ENCODE data around the gene GRID2. TPM values are rescaled to one million over a fixed set of nuclear protein-coding genes. Genes with fewer than 3 reads are reported as not detected.
A peak's percentile ranks its signal among the peaks of the same experiment; 100 is the strongest.
"Not testable (repeated sequence)": the region's sequence is repeated elsewhere in the genome, so short reads cannot be mapped to it uniquely, and the experiment has no call there.

Gene GRID2
- total RNA-seq, 4 donors from 2014 or later, result not detected

DNA sequence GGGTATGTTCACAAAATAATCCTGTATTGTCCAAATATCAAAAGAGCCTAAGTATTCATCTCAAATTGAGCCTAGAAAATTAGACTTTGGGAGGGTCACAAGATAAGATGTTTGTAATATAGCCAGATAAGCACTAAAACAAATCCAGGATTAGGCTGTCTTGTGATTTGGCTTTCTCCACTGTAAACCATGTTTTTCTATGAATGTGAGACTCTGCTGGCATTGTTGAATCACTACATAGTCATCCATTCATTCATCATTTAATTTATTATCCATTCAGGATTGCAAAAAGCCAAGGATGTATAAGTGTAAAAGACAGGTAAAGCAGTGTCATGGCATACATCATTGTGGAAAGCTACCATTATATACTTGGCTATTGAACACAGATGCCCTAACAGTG, 148.0 kb downstream of the GRID2 start:
- ATAC-seq (ENCODE audit: low FRiP score) (peak; percentile 66), DNase-seq (ENCODE audit: low spot score) (no peak)
- TF ChIP-seq, protein P1, sequence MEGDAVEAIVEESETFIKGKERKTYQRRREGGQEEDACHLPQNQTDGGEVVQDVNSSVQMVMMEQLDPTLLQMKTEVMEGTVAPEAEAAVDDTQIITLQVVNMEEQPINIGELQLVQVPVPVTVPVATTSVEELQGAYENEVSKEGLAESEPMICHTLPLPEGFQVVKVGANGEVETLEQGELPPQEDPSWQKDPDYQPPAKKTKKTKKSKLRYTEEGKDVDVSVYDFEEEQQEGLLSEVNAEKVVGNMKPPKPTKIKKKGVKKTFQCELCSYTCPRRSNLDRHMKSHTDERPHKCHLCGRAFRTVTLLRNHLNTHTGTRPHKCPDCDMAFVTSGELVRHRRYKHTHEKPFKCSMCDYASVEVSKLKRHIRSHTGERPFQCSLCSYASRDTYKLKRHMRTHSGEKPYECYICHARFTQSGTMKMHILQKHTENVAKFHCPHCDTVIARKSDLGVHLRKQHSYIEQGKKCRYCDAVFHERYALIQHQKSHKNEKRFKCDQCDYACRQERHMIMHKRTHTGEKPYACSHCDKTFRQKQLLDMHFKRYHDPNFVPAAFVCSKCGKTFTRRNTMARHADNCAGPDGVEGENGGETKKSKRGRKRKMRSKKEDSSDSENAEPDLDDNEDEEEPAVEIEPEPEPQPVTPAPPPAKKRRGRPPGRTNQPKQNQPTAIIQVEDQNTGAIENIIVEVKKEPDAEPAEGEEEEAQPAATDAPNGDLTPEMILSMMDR (IDR thresholded peaks at IDR 0.05), result no peak

GRCh38 chr4:92452383-92452782, 148.6 kb downstream of the GRID2 start:
- DNase-seq (ENCODE audit: low spot score); ATAC-seq (ENCODE audit: low FRiP score): not testable (repeated sequence)

DNA sequence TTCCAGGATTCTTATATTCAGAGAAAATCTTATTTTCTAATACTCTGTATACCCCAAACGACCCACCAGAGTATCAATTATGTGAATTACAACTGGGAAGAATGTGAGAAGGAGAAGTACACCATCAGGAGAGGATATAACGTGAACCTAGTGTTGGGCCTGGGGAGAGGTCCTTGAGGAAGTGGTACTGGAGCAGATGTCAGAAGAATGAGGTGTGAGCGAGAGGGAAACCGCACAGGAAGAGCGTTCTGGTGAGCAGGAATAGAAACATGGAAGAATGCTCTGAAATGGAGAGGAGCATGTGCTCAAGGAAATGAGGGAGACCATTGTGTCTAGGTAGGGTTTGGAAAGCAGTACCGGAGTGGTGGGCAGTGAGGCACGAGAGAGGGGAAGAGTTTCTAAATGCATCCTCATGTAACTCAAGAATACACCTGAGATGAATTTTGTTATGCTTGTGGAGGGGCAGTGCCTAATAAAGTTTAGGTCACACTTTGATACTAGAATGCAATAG, 151.6 kb downstream of the GRID2 start:
- ATAC-seq (ENCODE audit: low FRiP score), result no peak
- TF ChIP-seq, protein P1 (IDR thresholded peaks at IDR 0.05), result no peak

DNA sequence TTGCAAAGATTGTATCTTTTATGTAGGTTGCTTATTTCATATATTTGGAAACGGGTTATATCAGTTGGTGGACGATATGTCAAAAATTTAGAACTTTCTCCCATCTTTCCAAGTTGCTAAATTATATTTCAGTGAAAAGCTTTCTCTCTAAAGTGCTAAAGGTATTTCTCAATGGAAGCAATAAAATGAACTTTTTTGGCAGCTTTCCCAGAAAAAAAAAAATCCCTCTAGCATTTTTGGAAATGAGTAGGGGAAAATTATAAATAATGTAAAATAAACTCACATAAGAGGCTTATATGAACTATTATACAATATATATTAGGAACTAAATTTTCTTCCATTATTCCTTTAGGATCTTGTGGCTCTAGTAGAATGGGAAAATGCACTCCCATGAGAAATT, 152.2 kb downstream of the GRID2 start:
- TF ChIP-seq, protein P1 (IDR thresholded peaks at IDR 0.05), result no peak
- ATAC-seq (ENCODE audit: low FRiP score) (no peak), DNase-seq (ENCODE audit: low spot score) (no peak)

More for the DNA sequence above, 151.6 kb downstream of the GRID2 start:
- no peak for DNase-seq (ENCODE audit: low spot score)

- ATAC-seq (ENCODE audit: low FRiP score), result no peak
- DNase-seq (ENCODE audit: low spot score), result no peak
- TF ChIP-seq, protein P1 (IDR thresholded peaks at IDR 0.05), result no peak
Measured at GRCh38 chr4:92461732-92462131, 158.0 kb downstream of the GRID2 start.

DNA sequence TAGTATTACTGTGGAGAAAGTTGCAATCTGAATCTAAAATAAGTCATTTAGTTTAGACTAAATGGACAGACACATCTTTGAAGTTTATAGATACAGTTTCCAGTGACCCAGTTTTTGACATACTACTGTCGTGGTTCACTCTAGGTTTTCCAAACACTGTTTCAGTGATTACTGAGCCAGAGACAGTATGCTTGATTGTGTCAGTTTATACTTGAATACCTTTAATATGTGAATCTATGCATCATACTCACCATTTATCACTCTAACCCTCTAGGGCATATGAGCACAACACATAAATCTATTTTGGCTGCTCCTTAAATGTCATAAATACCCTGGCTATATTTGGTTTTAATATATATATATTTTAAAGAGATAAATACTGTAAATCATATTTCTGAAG, 173.5 kb downstream of the GRID2 start:
- DNase-seq (ENCODE audit: low spot score) (no peak), ATAC-seq (ENCODE audit: low FRiP score) (no peak)
- TF ChIP-seq, protein P1 (IDR thresholded peaks at IDR 0.05), result no peak

DNA sequence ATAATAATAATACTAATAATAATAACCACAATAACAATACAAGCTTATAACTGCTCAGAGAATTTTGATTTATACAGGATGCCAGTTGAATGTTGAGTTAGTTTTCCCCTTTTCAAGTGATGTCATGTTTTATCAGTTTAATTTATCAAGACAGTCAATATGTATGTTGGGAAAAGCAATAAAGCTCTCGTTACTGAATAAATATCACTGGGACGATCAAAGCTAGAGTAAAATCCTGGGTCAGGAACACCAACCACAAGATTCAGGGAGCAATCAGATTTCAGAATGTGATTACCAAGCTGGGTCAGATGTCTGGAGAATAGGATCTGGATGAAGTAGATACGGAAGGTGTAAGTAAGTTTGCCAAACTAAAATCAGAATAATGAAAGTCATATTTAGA, 179.6 kb downstream of the GRID2 start:
- DNase-seq (ENCODE audit: low spot score) (no peak), ATAC-seq (ENCODE audit: low FRiP score) (no peak)
- TF ChIP-seq, protein P1 (IDR thresholded peaks at IDR 0.05), result no peak

DNA sequence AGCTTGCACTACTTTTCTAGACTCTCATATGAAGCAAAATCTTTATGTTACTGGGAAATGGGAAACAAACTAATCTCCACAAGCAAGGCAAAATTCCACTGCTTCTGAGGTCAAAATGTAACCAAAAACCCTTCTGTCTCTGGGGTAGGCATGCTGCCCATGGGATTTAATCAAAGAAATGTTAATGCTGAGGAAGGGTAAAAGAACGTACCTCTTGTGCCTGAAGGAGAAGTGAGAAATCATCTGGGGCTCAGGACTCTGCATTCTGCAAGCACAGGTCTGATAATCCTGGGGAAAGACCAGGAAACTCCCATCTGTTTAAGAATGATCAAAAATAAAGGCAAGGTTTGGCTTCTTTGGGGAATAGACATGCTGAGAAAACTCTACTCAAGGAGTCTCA, 184.7 kb downstream of the GRID2 start:
- no peak for DNase-seq (ENCODE audit: low spot score)
- TF ChIP-seq, protein P1 (IDR thresholded peaks at IDR 0.05), result no peak
- ATAC-seq (ENCODE audit: low FRiP score), result no peak

All from omental fat pad (tissue), 4 donors.